GM19455 (cell line): Measurements from ENCODE around the gene FAM222A.

Experiments used
- ATAC-seq: cut with Tn5 transposase; IDR thresholded peaks from one replicate; pipeline ENCODE4 v1.9.1; 2021; ENCODE audit not compliant: unreplicated experiment

FAM222A gene

GRCh38 chr12:109758426-109759420 is 45.1 kb downstream of the FAM222A start:
- ATAC-seq = no peak

GRCh38 chr12:109759595-109759994 is 46.0 kb downstream of the FAM222A start:
- no peak for ATAC-seq

- ATAC-seq = no peak
These were observed 46.7 kb downstream of the FAM222A start for GRCh38 chr12:109760031-109760929.

- no peak for ATAC-seq
These were observed 47.6 kb downstream of the FAM222A start for GRCh38 chr12:109760930-109761921.

- ATAC-seq = no peak
These were observed 48.5 kb downstream of the FAM222A start for GRCh38 chr12:109762071-109762672.

GRCh38 chr12:109762673-109763191 is 49.1 kb downstream of the FAM222A start:
- no peak for ATAC-seq

- no peak for ATAC-seq
These were observed 49.7 kb downstream of the FAM222A start for GRCh38 chr12:109763201-109763841.

GRCh38 chr12:109764123-109764522 is 50.5 kb downstream of the FAM222A start:
- ATAC-seq = no peak

- ATAC-seq = no peak
These were observed 51.3 kb downstream of the FAM222A start for GRCh38 chr12:109764776-109765445.

- no peak for ATAC-seq
These were observed 51.8 kb downstream of the FAM222A start for GRCh38 chr12:109765446-109765810.

- ATAC-seq = no peak
These were observed 52.7 kb downstream of the FAM222A start for GRCh38 chr12:109766251-109766778.

GRCh38 chr12:109767456-109767855 is 53.8 kb downstream of the FAM222A start:
- ATAC-seq = no peak

GRCh38 chr12:109767991-109768900 is 54.6 kb downstream of the FAM222A start:
- no peak for ATAC-seq

- no peak for ATAC-seq
These were observed 55.5 kb downstream of the FAM222A start for GRCh38 chr12:109768901-109769670.

- ATAC-seq = no peak
These were observed 56.7 kb downstream of the FAM222A start for GRCh38 chr12:109770104-109770860.
